Measurements from ENCODE around the gene CSNK2A1. TPM values are rescaled to one million over a fixed set of nuclear protein-coding genes. Genes with fewer than 3 reads are reported as not detected.

Gene CSNK2A1
- total and polyA plus RNA-seq, 2 donors from 2014 or later = 39.7 to 100 TPM

- no peak for TF ChIP-seq CTCF (IDR thresholded peaks at IDR 0.05; ENCODE audit: borderline replicate concordance, extremely low read depth, insufficient read depth)
- no peak for DNase-seq
- intact Hi-C loops (cut with DNase I) = no loop called here
- H3K9me3 ChIP-seq (ENCODE audit: control insufficient read depth in 2 of 3, insufficient read depth in 1 of 3, low read length in 3 of 3) = peaks cover 0 to 7% (median 3%) of the 10 kb centered on the region in 3 donors
- no peak for FAIRE-seq
- peaks cover 0 to 22% (median 2%) of the 10 kb centered on the region in 3 donors for H3K4me1 ChIP-seq (ENCODE audit: control insufficient read depth in 2 of 3, insufficient read depth in 2 of 3, low read depth in 1 of 3, low read length in 3 of 3)
- peaks cover 0 to 2% (median 0%) of the 10 kb centered on the region in 3 donors for H3K36me3 ChIP-seq (ENCODE audit: control insufficient read depth in 2 of 3, insufficient read depth in 3 of 3, low read length in 3 of 3)
- H3K27ac ChIP-seq (ENCODE audit: low read depth in 2 of 2, low read length in 2 of 2) = no peak overlapping the region
- no peak overlapping the region for H3K9ac ChIP-seq (ENCODE audit: low read length in 3 of 3)
- H3K27me3 ChIP-seq (ENCODE audit: control insufficient read depth, insufficient read depth, low read length) = no peaks in the 10 kb centered on the region
- H3K4me3 ChIP-seq (ENCODE audit: low read length in 3 of 3) = no peak overlapping the region
These were observed 13.3 kb downstream of the CSNK2A1 start for GRCh38 chr20:530321-530720.

GRCh38 chr20:528923-529604 lies 14.5 kb downstream of the CSNK2A1 start:
- Histone ChIP-seq H3K36me3 (ENCODE audit: control insufficient read depth in 2 of 3, insufficient read depth in 3 of 3, low read length in 3 of 3) (peaks cover 0 to 4% (median 0%) of the 10 kb centered on the region in 3 donors), H3K27ac (ENCODE audit: low read depth in 2 of 2, low read length in 2 of 2) (no peak overlapping the region), H3K4me1 (ENCODE audit: control insufficient read depth in 2 of 3, insufficient read depth in 2 of 3, low read depth in 1 of 3, low read length in 3 of 3) (peaks cover 0 to 22% (median 2%) of the 10 kb centered on the region in 3 donors), H3K9me3 (ENCODE audit: control insufficient read depth in 2 of 3, insufficient read depth in 1 of 3, low read length in 3 of 3) (peaks cover 0 to 7% (median 3%) of the 10 kb centered on the region in 3 donors), H3K4me3 (ENCODE audit: low read length in 3 of 3) (no peak overlapping the region), H3K27me3 (ENCODE audit: control insufficient read depth, insufficient read depth, low read length) (no peaks in the 10 kb centered on the region), H3K9ac (ENCODE audit: low read length in 3 of 3) (no peak overlapping the region)
- no peak for TF ChIP-seq CTCF (IDR thresholded peaks at IDR 0.05; ENCODE audit: borderline replicate concordance, extremely low read depth, insufficient read depth)
- no peak for DNase-seq
- no peak for FAIRE-seq
- intact Hi-C loops (cut with DNase I) = no loop called here

GRCh38 chr20:527571-527886 lies 16.1 kb downstream of the CSNK2A1 start:
- Histone ChIP-seq H3K9me3 (ENCODE audit: control insufficient read depth in 2 of 3, insufficient read depth in 1 of 3, low read length in 3 of 3) (peaks cover 0 to 7% (median 3%) of the 10 kb centered on the region in 3 donors), H3K4me3 (ENCODE audit: low read length in 3 of 3) (no peak overlapping the region), H3K9ac (ENCODE audit: low read length in 3 of 3) (no peak overlapping the region), H3K27me3 (ENCODE audit: control insufficient read depth, insufficient read depth, low read length) (no peaks in the 10 kb centered on the region), H3K27ac (ENCODE audit: low read depth in 2 of 2, low read length in 2 of 2) (no peak overlapping the region), H3K36me3 (ENCODE audit: control insufficient read depth in 2 of 3, insufficient read depth in 3 of 3, low read length in 3 of 3) (peaks cover 0 to 4% (median 0%) of the 10 kb centered on the region in 3 donors), H3K4me1 (ENCODE audit: control insufficient read depth in 2 of 3, insufficient read depth in 2 of 3, low read depth in 1 of 3, low read length in 3 of 3) (peaks cover 0 to 13% (median 2%) of the 10 kb centered on the region in 3 donors)
- DNase-seq = no peak
- no peak for TF ChIP-seq CTCF (IDR thresholded peaks at IDR 0.05; ENCODE audit: borderline replicate concordance, extremely low read depth, insufficient read depth)
- intact Hi-C loops (cut with DNase I) = no loop called here
- no peak for FAIRE-seq

Data from kidney (tissue), 14 donors.